Natural killer cell (primary cell): ENCODE measurements around the gene CNPY1. TPM values are rescaled to one million over a fixed set of nuclear protein-coding genes. Genes with fewer than 3 reads are reported as not detected.
A peak's percentile ranks its signal among the peaks of the same experiment; 100 is the strongest.

Experiments
- ATAC-seq, 3 donors: fragments of 150-1000 bp in 2 of 3; fragments of 200-7000 bp in 1 of 3; cut with Tn5 transposase; 1 replicate in 1 of 3; 2 replicates in 2 of 3; pipeline ENCODE4 v1.10.0; 2021; ENCODE audit warnings: mild to moderate bottlenecking in 2 of 3, moderate library complexity in 2 of 3
- DNase-seq, 2 donors: peaks; one replicate each; pipeline versions ENCODE4 v3.0.0 to v3.0.0-alpha.2; 2013 to 2021; ENCODE audit warnings: mixed read lengths in 1 of 2
- H3K27ac ChIP-seq: one replicate; pipeline ENCODE4 v1.5.1; 2013; ENCODE audit warnings: mild to moderate bottlenecking, low read length
- H3K27me3 ChIP-seq: one replicate; pipeline ENCODE4 v1.6.1; 2013; ENCODE audit warnings: low read length; ENCODE audit not compliant: control insufficient read depth, insufficient read depth
- H3K36me3 ChIP-seq: one replicate; pipeline ENCODE4 v1.6.1; 2013; ENCODE audit warnings: low read length; ENCODE audit not compliant: control insufficient read depth, insufficient read depth
- H3K4me1 ChIP-seq: one replicate; pipeline ENCODE4 v1.6.1; 2013; ENCODE audit warnings: low read length; ENCODE audit not compliant: control insufficient read depth, insufficient read depth
- H3K4me3 ChIP-seq: one replicate; pipeline ENCODE4 v1.5.1; 2013; ENCODE audit warnings: low read length
- H3K9me3 ChIP-seq: one replicate; pipeline ENCODE4 v1.6.1; 2013; ENCODE audit warnings: low read length; ENCODE audit not compliant: control insufficient read depth, insufficient read depth
- H3K27ac Mint-ChIP-seq, 2 donors: one replicate each; pipeline ENCODE4 v1.8.0; 2022; ENCODE audit warnings: mild to moderate bottlenecking in 2 of 2, mixed read lengths in 2 of 2, moderate library complexity in 1 of 2
- H3K27me3 Mint-ChIP-seq, 2 donors: one replicate each; pipeline ENCODE4 v1.8.0; 2022; ENCODE audit warnings: low read depth in 2 of 2, mixed read lengths in 2 of 2
- H3K36me3 Mint-ChIP-seq: one replicate; pipeline ENCODE4 v1.8.0; 2022; ENCODE audit warnings: mixed read lengths
- H3K4me1 Mint-ChIP-seq, 2 donors: one replicate each; pipeline ENCODE4 v1.8.0; 2022; ENCODE audit warnings: mixed read lengths in 2 of 2
- H3K4me3 Mint-ChIP-seq: one replicate; pipeline ENCODE4 v1.8.0; 2022; ENCODE audit warnings: mild to moderate bottlenecking, moderate library complexity, mixed read lengths
- H3K9me3 Mint-ChIP-seq, 2 donors: one replicate each; pipeline ENCODE4 v1.8.0; 2022; ENCODE audit warnings: mixed read lengths in 2 of 2
- CTCF ChIP-seq: fragments of 200-600 bp; IDR thresholded peaks from one replicate; pipeline ENCODE4 v1.8.0; 2022; ENCODE audit warnings: antibody characterized with exemption
- WGBS: methylation state at CpG from one replicate; pipeline ENCODE4 v1.1.7; 2013; ENCODE audit warnings: missing lambda C conversion rate; ENCODE audit not compliant: insufficient coverage; 5-methylcytosine and 5-hydroxymethylcytosine counted together
- intact Hi-C: fragments of 100-400 bp; cut with micrococcal nuclease; formaldehyde crosslinking; loops from one replicate; pipeline ENCODE4 v1.14.2; 2022
- total RNA-seq, 4 donors: library from RNA; stranded (reverse); fragments of 120-200 nt in 1 of 4; gene quantifications; one replicate each; pipeline versions ENCODE4 v1.2.3 to v1.2.4, GENCODE V29; 2013 to 2022

CNPY1 gene
- total RNA-seq, 3 donors from 2014 or later (not counting 1 experiment from before 2014, with no cell fraction given) = not detected

DNA sequence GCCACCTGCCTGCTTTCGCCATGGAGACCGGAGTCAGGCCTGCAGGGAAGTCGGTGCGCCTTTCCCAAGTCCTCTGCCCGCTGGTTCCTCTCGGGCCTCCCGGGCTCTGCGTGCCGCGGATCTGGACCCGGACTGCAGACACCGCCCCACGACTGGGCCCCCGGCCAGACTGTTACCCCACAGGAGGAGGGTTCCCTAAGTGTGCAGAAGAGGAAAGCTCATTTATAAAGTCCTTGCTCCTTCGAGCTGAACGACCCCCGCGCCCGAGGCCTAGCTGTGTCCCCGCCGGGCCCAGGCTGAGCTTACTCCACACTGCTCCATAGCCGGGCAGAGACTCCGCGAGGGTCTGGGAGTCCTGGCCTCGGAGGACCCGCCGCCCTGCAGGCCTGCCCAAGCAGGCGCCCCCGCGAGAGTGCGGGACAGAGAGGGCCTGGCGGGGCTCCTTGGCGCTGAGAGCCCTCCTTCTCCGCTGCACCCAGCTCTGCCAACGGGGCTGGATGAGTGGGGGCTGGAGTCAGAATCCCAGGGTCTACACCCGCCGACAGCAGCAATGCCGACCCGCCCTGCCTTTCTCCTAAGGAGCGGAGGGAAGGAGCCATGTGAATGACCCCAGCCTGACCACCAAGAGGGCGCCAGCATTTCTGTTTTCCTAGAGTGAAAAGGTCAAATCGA lies 80.1 kb downstream of the CNPY1 start:
- Histone ChIP-seq H3K27ac (no peak overlapping the region), H3K4me3 (no peak overlapping the region), H3K4me1 (peaks cover 29% of the 10 kb centered on the region), H3K27me3 (peaks cover 79% of the 10 kb centered on the region), H3K36me3 (no peaks in the 10 kb centered on the region), H3K9me3 (no peaks in the 10 kb centered on the region)
- WGBS = 8% methylated on average over 42 of the region's 42 CpGs
- Mint-ChIP-seq H3K27me3 (peaks cover 69 to 74% of the 10 kb centered on the region in 2 donors), H3K4me1 (peaks cover 4 to 5% of the 10 kb centered on the region in 2 donors), H3K36me3 (no peaks in the 10 kb centered on the region), H3K27ac (no peak overlapping the region), H3K9me3 (no peaks in the 10 kb centered on the region), H3K4me3 (no peak overlapping the region)
- intact Hi-C loops = no loop called here
- no peak for DNase-seq
- ATAC-seq = no peak
- TF ChIP-seq CTCF = no peak

- no peaks in the 10 kb centered on the region for H3K36me3 Mint-ChIP-seq
- no peak overlapping the region for H3K4me3 Mint-ChIP-seq
- no peak for TF ChIP-seq CTCF
- H3K9me3 ChIP-seq = no peaks in the 10 kb centered on the region
- H3K9me3 Mint-ChIP-seq = no peaks in the 10 kb centered on the region
- peaks cover 29% of the 10 kb centered on the region for H3K4me1 ChIP-seq
- intact Hi-C loops = no loop called here
- no peak overlapping the region for H3K27ac Mint-ChIP-seq
- 19% methylated on average over 9 of the region's 9 CpGs for WGBS
- no peaks in the 10 kb centered on the region for H3K36me3 ChIP-seq
- no peak overlapping the region for H3K4me3 ChIP-seq
- no peak for ATAC-seq
- DNase-seq = no peak
- peaks cover 79% of the 10 kb centered on the region for H3K27me3 ChIP-seq
- no peak overlapping the region for H3K27ac ChIP-seq
- peaks cover 68 to 73% of the 10 kb centered on the region in 2 donors for H3K27me3 Mint-ChIP-seq
- H3K4me1 Mint-ChIP-seq = peaks cover 0 to 5% of the 10 kb centered on the region in 2 donors
These were observed 80.6 kb downstream of the CNPY1 start for GRCh38 chr7:155465761-155466141.

DNA sequence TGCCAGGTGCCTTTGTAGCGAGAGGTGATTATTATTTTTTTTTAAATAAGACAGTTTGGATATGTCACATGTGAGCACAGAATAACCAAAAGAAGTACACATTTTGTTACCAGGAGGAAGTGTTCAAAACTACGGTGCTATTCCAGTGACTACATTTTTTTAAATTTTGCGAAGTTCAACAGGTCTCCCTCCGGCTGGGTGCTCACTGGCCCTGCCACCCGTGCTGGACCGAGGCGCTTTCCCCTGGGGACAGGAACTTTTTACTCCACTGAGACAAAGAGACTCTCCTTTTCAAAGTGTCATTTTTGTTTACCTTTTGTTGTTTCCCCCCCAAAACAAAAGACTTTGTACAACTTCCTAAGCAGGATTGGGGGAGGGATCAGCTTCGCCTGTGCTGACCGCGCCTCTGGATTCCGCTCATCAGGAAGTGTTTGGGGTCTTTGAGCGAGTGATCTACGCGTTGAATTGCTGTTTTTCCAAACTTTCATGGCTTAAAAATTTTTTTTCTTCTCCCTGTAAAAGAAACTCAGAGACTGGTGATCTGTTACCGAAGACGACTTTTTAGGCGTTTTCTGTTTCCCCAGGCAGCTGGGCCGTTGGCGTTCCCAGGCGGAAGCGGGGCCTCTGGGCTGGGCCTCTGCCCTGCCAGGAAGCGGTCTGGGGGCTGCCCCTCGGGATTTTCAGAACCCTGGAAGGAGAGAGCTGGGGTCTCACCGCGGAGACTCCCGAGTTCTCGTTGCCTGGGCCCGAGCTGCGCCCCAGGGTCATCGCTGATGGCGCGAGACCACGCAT lies 81.2 kb downstream of the CNPY1 start:
- intact Hi-C loops = no loop called here
- no peak overlapping the region for H3K27ac Mint-ChIP-seq
- TF ChIP-seq CTCF = no peak
- H3K9me3 ChIP-seq = no peaks in the 10 kb centered on the region
- DNase-seq (no peak), ATAC-seq (no peak)
- H3K4me1 Mint-ChIP-seq = peaks cover 0 to 5% of the 10 kb centered on the region in 2 donors
- H3K4me3 ChIP-seq = no peak overlapping the region
- WGBS = 9% methylated on average over 33 of the region's 33 CpGs
- no peak overlapping the region for H3K27ac ChIP-seq
- peaks cover 80% of the 10 kb centered on the region for H3K27me3 ChIP-seq
- no peaks in the 10 kb centered on the region for H3K9me3 Mint-ChIP-seq
- no peaks in the 10 kb centered on the region for H3K36me3 Mint-ChIP-seq
- peaks cover 29% of the 10 kb centered on the region for H3K4me1 ChIP-seq
- peaks cover 67 to 75% of the 10 kb centered on the region in 2 donors for H3K27me3 Mint-ChIP-seq
- H3K4me3 Mint-ChIP-seq = peak overlapping the region; percentile 31
- H3K36me3 ChIP-seq = no peaks in the 10 kb centered on the region
